Left ventricle myocardium superior (tissue), 1 donor: ENCODE data around the gene FOLR1. TPM values are rescaled to one million over a fixed set of nuclear protein-coding genes. Genes with fewer than 3 reads are reported as not detected.
A peak's percentile ranks its signal among the peaks of the same experiment; 100 is the strongest.

ENCODE experiments used
- ATAC-seq: fragments of 200-7000 bp; cut with Tn5 transposase; one replicate; pipeline ENCODE4 v1.9.1; 2020; ENCODE audit warnings: mild to moderate bottlenecking, moderate library complexity
- DNase-seq: peaks from one replicate; pipeline ENCODE4 v3.0.0-alpha.2; 2020
- intact Hi-C: fragments of 100-400 bp; cut with micrococcal nuclease; formaldehyde crosslinking; loops from one replicate; pipeline ENCODE4 v1.11.0; 2022
- total RNA-seq: library from RNA; stranded (reverse); fragmentation: NEBNext Ultra II Directional; extraction: Animal tissue kit (Norgen Biotek cat#: 25700); gene quantifications from one replicate; pipeline ENCODE4 v1.2.1, GENCODE V29; 2021
- donor health status: DM: no; HTN: yes; CAD: no; lungs with severe emphysema.

The FOLR1 gene
- total RNA-seq, 1 donor from 2014 or later: 0.50 TPM

- DNase-seq (no peak), ATAC-seq (no peak)
- intact Hi-C loops: no loop called here
Measured at GRCh38 chr11:72232260-72233055, 40.5 kb downstream of the FOLR1 start.

DNA sequence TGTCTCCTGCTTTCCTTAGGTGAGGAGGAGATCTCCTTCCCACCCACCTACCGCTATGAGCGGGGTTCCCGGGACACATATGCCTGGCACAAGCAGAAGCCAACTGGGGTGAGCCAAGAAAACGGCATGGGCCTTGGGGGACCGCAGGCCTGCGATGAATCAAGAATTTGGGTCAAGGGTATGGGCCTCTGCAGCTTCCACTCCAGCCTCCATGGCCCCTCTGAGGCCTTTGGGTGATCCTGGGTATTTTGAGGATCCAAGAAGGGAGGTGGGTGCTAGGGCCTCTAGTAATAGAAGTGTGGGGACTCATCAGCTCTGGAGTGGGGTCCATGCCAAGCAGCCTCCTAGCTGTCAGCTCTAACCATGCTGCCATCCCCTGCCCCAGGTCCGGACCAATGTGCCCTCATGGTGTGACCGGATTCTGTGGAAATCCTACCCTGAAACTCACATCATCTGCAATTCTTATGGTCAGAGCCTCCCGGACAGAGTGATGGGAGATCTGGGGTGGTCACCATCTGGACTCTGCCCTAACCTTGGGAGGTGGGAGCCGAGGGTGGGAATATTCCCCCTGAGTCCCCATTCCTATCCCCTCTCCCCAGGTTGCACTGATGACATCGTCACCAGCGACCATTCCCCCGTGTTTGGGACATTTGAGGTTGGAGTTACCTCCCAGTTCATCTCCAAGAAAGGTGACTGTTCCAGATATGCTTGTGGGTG, 41.3 kb downstream of the FOLR1 start:
- intact Hi-C loops: no loop called here
- DNase-seq (no peak), ATAC-seq (no peak)

GRCh38 chr11:72233773-72234513, 42.0 kb downstream of the FOLR1 start:
- DNase-seq (no peak), ATAC-seq (no peak)
- intact Hi-C loops: no loop called here

DNA sequence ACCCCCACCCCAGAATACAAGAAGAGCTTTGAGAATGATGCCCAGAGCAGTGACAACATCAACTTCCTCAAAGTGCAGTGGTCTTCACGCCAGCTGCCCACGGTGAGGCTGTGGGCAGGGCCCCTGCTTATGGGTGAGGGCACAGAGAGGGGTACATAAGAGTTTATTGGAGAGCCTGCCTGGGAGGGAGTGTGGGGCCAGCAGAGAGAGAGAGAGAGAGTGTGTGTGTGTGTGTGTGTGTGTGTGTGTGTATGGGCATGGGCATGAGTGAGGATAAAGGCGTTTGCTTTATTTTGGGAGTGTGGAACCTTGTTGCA, 42.5 kb downstream of the FOLR1 start:
- intact Hi-C loops: no loop called here
- no peak for ATAC-seq
- DNase-seq: no peak

DNA sequence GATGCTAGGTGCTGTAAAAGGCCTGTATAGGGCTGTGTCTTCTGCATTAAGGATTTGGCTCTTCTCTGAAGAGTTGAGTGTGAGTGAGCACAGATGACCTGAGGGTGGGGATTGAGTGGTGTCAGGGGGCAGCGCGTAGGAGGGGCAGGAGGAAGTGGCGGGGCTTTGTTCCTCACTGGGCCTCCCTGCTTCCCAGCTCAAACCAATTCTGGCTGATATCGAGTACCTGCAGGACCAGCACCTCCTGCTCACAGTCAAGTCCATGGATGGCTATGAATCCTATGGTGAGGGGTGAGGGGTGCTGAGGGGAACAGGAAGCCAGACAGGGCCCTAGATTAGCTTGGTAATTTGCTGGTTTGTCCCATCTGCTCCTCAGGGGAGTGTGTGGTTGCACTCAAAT, 43.0 kb downstream of the FOLR1 start:
- ATAC-seq (no peak), DNase-seq (no peak)
- intact Hi-C loops: no loop called here

DNA sequence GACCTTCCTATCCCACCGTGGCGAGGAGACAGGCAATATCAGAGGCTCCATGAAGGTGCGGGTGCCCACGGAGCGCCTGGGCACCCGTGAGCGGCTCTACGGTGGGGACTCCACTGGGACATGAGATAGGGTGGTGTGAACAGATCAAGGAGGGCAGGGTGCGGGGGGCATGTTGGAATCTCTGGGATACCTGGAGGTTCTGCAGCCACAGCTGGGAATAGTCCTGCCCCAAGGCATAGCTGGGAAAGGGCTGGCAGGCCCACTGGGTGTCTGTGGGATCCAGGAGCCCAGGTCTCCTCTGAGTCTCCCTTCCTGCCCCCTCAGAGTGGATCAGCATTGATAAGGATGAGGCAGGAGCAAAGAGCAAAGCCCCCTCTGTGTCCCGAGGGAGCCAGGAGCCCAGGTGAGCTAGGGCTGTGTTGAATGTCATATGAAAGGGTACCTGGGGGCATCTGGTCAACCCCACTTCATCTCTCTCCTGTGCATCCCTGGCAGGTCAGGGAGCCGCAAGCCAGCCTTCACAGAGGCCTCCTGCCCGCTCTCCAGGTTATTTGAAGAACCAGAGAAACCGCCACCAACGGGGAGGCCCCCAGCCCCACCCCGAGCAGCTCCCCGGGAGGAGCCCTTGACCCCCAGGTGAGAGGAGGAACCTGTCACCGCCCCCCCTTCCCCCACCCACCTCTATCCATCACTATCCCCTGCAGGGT, 43.6 kb downstream of the FOLR1 start:
- DNase-seq (no peak), ATAC-seq (no peak)
- intact Hi-C loops: no loop called here

DNA sequence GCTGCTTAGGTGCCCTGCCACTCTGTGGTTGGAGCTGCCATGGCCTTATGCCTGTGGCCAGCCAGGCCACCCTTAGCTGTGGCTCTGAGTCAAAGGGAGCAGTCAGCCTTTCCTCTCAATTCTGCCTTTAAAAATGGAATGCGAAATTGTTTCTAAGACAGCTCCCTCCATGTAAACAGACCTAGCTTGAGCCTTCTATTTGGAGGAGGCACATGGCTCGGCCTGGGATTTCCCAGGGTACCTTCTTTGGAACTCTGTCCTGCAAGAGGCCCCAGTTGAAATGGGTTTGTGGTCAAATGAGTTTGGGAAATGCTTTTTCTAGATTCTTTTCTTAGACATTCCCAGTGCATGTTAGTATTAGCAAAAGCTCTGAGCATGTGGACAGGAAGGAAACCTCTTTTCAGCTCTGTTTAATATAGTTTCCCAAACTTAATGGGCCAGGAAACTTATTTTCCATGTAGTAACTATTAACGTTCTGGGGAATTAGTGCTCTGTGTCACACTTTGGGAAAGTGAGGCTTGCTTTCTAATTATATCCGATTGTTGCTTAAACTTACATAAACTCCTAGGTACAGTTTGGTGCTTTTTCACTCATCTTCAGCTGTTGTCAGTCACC, 44.2 kb downstream of the FOLR1 start:
- intact Hi-C loops: no loop called here
- ATAC-seq (no peak), DNase-seq (no peak)

GRCh38 chr11:72236774-72237111, 44.8 kb downstream of the FOLR1 start:
- intact Hi-C loops: no loop called here
- ATAC-seq (no peak), DNase-seq (no peak)

DNA sequence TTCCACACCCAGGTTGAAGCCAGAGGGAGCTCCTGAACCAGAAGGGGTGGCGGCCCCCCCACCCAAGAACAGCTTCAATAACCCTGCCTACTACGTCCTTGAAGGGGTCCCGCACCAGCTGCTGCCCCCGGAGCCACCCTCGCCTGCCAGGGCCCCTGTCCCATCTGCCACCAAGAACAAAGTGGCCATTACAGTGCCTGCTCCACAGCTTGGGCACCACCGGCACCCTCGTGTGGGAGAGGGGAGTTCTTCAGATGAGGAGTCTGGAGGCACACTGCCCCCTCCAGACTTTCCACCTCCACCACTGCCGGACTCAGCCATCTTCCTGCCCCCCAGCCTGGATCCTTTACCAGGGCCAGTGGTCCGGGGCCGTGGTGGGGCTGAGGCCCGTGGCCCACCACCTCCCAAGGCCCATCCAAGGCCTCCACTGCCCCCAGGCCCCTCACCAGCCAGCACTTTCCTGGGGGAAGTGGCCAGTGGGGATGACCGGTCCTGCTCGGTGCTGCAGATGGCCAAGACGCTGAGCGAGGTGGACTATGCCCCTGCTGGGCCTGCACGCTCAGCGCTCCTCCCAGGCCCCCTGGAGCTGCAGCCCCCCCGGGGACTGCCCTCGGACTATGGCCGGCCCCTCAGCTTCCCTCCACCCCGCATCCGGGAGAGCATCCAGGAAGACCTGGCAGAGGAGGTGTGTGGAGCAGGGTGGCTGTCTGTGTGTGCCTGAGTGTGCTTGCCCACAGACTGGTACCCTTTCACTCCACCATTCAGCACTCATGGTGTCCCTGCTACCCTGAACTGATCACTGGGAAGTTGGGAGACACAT, 45.4 kb downstream of the FOLR1 start:
- ATAC-seq: no peak

GRCh38 chr11:72238040-72238450, 46.1 kb downstream of the FOLR1 start:
- ATAC-seq: peak; percentile 32
- intact Hi-C loops: no loop called here
- DNase-seq: peak; percentile 55

More for the DNA sequence above, 45.4 kb downstream of the FOLR1 start:
- DNase-seq: no peak
- intact Hi-C loops: no loop called here

DNA sequence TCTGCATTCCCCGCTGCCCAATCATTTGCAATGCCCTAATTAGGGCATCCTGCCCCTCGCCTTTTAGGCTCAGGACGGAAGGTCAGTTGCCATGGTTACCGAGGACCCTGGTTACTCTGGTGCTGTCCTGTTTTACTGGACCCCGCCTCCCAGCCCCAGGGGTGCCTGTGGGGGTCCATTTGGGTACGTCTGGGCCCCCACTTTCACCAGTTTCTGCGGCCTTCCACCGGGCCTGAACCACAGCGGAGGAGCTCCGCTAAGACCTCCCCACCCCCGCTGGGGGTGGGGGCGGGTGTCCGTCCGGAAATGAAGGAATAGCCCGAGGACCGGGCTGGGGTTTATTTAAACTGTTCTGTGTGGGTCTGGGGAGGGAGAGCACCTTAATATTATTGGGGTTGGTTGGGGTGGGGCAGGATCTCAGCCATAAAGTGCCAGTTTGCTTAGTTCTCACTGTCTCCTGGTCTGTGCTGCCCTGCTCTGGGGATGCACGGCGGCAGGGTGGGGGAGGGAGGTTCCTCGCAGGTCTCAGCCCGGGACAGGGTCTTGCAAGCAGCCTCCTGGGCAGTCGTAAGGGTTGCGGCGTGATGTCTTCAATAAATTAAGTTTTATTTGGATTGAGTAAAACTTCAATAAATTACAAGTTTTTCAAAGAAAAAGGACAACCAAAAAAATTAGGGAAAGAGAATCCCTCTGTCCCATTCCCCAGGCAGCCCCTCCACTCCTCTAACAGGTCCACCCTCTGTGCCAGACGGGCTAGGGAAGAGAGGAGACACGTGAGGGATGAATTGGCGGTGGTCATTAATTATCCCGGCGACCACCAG, 46.8 kb downstream of the FOLR1 start:
- DNase-seq (no peak), ATAC-seq (peak; percentile 1)
- intact Hi-C loops: no loop called here

GRCh38 chr11:72239313-72239848, 47.4 kb downstream of the FOLR1 start:
- peak; percentile 80 for DNase-seq
- ATAC-seq: peak; percentile 51
- intact Hi-C loops: no loop called here

DNA sequence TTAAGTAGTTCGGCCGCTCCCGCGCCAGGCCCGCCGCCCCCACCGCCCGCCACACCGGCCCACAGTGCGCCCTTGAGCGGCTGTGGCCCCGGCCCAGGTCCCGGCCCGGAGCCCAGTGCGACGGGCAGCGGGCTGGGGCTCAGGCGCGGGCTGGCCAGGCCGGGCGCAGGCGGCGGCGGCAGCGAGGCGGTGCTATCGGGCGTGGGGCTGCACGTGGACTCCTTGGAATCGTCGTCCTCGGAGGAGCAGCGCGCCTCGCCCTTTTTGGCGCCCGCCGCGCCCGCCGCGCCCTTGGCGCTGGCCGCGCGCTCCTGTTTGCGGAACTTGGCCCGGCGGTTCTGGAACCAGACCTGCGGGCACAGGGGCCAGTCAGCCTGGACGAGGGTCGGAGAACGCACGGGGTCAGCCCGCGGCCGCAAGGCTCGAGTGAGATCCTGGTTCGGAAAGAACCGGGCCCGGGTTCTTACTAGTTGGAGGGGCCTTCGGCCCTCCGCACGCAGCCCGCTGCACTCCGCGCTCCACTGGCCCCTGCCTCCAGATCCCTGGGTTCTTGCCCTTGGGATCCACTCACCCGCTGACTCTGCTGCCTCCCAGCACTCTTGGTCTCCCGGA, 48.0 kb downstream of the FOLR1 start:
- ATAC-seq: peak; percentile 69
- peak; percentile 79 for DNase-seq
- intact Hi-C loops: no loop called here

DNA sequence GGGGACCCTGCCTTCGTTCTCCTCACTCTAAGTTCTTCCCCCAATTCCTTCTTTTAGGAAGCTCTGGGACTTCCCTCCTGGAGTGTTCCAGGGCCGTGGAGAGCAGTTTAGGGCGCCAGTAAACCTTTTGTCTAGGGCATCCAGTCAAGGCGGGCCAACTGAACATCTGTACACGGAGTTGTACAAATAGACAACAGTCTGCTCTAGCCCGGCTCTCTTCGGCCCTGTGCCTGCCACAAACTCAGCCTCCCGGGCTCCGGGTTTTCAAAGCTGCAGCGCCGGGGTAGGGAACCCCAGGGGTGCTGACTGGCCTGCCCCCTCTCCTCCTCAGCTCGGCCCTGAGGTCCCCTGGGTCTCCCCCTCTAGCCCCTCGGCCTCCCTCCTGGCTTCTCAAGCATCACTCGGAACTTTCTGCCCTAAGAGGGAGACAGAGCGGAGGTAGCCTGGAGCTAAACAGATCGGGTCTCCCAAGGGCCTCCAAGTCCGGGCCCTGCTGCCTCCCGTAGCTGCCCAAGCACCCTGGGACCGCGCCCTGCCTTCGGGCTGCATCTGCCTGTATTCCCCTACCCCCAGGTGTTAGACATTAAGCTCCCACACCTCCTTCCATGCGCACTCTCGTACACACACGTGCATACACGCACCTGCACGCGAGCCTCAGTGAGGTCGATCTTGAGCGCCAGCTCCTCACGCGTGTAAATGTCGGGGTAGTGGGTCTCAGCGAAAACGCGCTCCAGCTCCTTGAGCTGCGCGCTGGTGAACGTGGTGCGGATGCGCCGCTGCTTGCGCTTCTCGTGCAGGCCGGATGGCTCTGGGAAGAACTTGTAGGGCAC, 48.7 kb downstream of the FOLR1 start:
- DNase-seq: no peak
- peak; percentile 5 for ATAC-seq
- intact Hi-C loops: no loop called here

DNA sequence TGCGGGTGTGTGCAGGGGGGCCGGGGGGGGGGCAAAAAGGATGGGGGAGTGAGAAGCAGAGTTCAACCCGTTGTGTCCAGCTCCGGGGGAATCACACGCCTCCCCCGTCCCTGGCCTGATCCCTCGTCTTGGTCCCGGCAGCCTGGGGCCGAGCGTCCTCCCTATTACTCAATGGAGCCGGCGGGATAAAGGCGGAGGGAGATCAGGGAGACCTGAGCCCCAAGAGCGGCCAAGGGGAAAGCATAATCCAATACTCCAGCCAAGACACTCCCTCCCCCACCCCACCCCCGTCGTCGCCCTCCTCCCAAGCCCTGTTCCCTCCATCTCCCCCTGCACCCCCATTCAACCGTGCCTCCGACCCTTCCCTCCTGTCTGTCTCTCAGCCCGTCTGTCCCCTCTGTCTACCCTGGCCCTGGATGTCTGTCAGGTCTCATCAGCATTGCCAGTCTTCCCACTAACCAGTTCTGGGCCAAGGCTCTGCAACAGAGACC, 49.4 kb downstream of the FOLR1 start:
- intact Hi-C loops: no loop called here
- no peak for DNase-seq
- ATAC-seq: no peak

GRCh38 chr11:72242141-72242540, 50.2 kb downstream of the FOLR1 start:
- intact Hi-C loops: no loop called here
- no peak for ATAC-seq

More at GRCh38 chr11:72242141-72242540, 50.2 kb downstream of the FOLR1 start:
- DNase-seq: no peak
